ENCODE data around the gene NR2F1-AS1.

DNA sequence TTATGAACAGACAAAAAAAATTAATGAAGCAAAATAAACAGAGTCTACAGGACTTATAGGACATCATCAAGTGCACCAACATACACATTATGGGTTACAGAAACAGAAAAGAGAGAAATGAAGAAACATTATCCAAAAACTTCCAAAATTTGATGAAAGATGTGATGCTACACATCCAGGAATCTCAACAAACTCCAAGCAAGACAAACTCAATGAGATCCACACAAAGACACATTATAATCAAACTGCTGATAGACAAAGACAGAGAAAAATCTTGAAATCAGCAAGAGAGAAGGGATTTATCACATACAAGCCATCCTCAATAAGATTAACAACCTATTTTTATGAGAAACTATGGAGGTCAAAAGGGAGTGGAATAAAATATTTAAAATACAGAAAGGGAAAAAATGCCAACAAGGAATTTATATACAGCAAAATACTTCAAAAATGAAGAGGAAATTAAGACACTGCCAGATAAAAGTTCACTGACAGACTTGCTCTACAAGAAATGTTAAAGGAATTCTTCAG, 101.0 kb downstream of the NR2F1-AS1 start:
- TF ChIP-seq CTCF (optimal IDR thresholded peaks at IDR 0.05 in 1 of 3, IDR thresholded peaks at IDR 0.05 in 1 of 3, conservative IDR thresholded peaks at IDR 0.05 in 1 of 3; ENCODE audit: extremely low read depth in 1 of 3, insufficient read depth in 2 of 3, low read length in 3 of 3) (no peak), EZH2 (IDR thresholded peaks at IDR 0.05; ENCODE audit: low read length) (no peak)

Data from keratinocyte (primary cell).